IPS-18a (cell line): ENCODE data around the gene CDC25B.

Source experiments
- H3K27ac ChIP-seq: one replicate; pipeline ENCODE4 v1.5.1; 2013; ENCODE audit warnings: low read length
- H3K27me3 ChIP-seq: one replicate; pipeline ENCODE4 v1.6.1; 2013; ENCODE audit warnings: mild to moderate bottlenecking, low read length; ENCODE audit not compliant: control insufficient read depth, insufficient read depth
- H3K36me3 ChIP-seq: one replicate; pipeline ENCODE4 v1.6.1; 2013; ENCODE audit warnings: low read depth, low read length; ENCODE audit not compliant: control insufficient read depth
- H3K4me1 ChIP-seq: one replicate; pipeline ENCODE4 v1.6.1; 2013; ENCODE audit warnings: low read depth, low read length; ENCODE audit not compliant: control insufficient read depth
- H3K4me3 ChIP-seq: one replicate; pipeline ENCODE4 v1.5.1; 2013; ENCODE audit warnings: low read length
- H3K9ac ChIP-seq: one replicate; pipeline ENCODE4 v1.6.1; 2013; ENCODE audit warnings: mild to moderate bottlenecking, low read length, moderate library complexity
- H3K9me3 ChIP-seq: one replicate; pipeline ENCODE4 v1.6.1; 2013; ENCODE audit warnings: low read depth, low read length; ENCODE audit not compliant: control insufficient read depth

CDC25B gene

DNA sequence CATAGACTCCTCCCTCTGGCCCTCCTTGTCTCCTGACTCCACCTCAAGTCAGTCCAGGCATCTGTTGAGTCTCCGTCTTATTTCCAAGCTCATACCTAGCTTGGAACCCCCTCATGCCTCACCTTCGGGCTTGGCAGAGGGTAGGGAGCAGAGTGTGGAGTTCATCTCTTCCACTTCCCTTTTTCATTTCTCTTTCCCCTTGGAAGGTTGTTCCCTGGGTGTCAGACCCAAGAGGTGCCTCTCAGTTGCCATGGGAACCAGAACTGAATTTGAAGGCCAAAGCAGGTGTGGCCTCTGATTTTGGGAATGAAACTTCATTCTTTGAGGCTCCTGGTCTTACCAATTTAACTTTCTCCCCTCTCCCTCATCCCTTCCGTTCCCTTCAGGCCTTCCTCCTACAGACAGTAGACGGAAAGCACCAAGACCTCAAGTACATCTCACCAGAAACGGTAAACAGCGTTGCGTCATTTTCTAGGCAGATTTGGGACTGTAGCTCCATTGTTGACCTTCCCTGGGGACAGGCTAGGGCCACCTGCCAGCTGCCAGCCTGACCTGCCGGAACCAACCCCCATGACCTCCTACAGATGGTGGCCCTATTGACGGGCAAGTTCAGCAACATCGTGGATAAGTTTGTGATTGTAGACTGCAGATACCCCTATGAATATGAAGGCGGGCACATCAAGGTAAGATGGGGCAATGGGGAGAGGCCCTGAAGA lies 6.6 kb downstream of the CDC25B start:
- Histone ChIP-seq H3K36me3 (peaks cover 29% of the 10 kb centered on the region), H3K27ac (no peak overlapping the region), H3K27me3 (no peaks in the 10 kb centered on the region), H3K4me1 (peaks cover 32% of the 10 kb centered on the region), H3K9me3 (no peaks in the 10 kb centered on the region), H3K9ac (no peak overlapping the region), H3K4me3 (no peak overlapping the region)

DNA sequence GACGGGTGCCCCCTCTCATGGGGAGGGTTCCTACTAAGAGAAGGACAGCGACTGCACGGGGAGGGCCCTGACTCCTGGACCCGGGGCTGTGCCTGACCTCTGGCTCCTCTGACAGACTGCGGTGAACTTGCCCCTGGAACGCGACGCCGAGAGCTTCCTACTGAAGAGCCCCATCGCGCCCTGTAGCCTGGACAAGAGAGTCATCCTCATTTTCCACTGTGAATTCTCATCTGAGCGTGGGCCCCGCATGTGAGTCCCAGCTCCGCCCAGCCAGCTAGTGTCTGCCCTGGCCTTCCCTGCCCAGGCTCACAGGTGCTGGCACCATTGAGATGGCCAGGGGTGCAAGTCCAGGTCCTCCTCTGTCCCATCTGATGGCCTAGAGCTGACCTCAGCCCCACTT lies 7.2 kb downstream of the CDC25B start:
- Histone ChIP-seq H3K4me3 (no peak overlapping the region), H3K27me3 (no peaks in the 10 kb centered on the region), H3K9ac (no peak overlapping the region), H3K4me1 (peaks cover 32% of the 10 kb centered on the region), H3K9me3 (no peaks in the 10 kb centered on the region), H3K27ac (no peak overlapping the region), H3K36me3 (peaks cover 29% of the 10 kb centered on the region)

DNA sequence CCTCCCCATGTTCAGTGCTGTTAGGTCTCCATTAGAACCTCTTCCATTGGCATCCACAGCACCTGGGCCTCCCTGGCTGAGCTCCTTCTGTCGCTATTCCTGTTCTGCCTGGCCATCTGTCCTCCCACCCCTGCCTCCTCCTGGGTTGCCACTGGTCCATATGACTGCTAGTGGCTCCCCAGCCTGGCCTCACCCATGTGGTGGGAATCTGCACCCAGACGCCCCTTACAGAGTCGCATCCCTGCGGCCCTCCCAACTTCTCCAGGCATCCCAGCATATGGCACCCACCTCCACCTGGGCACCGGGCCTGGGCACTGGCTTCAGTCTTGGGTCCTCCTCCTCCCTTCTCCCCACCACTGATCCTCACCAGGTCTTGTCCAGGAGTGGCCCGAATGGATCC lies 7.7 kb downstream of the CDC25B start:
- H3K4me1 ChIP-seq: peaks cover 30% of the 10 kb centered on the region

DNA sequence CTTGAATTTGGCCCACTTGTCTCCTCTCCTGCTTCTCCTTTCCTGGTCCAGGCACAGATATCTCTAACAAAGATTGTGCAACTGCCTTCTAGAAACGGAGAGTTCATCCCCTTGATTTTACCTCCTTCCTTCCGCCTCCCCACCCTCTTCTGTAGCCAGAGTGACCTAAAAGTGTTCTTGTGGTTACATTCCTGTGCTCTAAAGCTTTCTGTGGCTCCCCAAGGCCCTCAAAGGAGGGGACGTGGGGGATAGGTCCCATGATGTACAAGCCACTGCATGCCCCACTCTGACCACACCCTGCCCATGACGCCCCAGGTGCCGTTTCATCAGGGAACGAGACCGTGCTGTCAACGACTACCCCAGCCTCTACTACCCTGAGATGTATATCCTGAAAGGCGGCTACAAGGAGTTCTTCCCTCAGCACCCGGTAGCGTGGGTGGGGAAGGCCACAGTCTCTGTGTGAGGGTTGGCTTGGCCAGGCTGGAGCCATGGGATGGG lies 8.2 kb downstream of the CDC25B start:
- no peaks in the 10 kb centered on the region for H3K9me3 ChIP-seq
- H3K4me3 ChIP-seq: no peak overlapping the region
- no peaks in the 10 kb centered on the region for H3K27me3 ChIP-seq
- peaks cover 29% of the 10 kb centered on the region for H3K36me3 ChIP-seq
- H3K4me1 ChIP-seq: peaks cover 25% of the 10 kb centered on the region
- no peak overlapping the region for H3K9ac ChIP-seq
- H3K27ac ChIP-seq: no peak overlapping the region

More for the DNA sequence above, 7.7 kb downstream of the CDC25B start:
- no peak overlapping the region for H3K4me3 ChIP-seq
- H3K36me3 ChIP-seq: peaks cover 29% of the 10 kb centered on the region
- no peak overlapping the region for H3K9ac ChIP-seq
- H3K27ac ChIP-seq: no peak overlapping the region
- no peaks in the 10 kb centered on the region for H3K9me3 ChIP-seq
- no peaks in the 10 kb centered on the region for H3K27me3 ChIP-seq

DNA sequence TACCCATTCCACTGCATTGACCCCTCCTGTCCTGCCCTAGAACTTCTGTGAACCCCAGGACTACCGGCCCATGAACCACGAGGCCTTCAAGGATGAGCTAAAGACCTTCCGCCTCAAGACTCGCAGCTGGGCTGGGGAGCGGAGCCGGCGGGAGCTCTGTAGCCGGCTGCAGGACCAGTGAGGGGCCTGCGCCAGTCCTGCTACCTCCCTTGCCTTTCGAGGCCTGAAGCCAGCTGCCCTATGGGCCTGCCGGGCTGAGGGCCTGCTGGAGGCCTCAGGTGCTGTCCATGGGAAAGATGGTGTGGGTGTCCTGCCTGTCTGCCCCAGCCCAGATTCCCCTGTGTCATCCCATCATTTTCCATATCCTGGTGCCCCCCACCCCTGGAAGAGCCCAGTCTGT lies 8.7 kb downstream of the CDC25B start:
- Histone ChIP-seq H3K4me1 (peaks cover 20% of the 10 kb centered on the region), H3K27me3 (no peaks in the 10 kb centered on the region), H3K9me3 (no peaks in the 10 kb centered on the region), H3K4me3 (no peak overlapping the region), H3K36me3 (peaks cover 29% of the 10 kb centered on the region), H3K9ac (no peak overlapping the region), H3K27ac (no peak overlapping the region)

DNA sequence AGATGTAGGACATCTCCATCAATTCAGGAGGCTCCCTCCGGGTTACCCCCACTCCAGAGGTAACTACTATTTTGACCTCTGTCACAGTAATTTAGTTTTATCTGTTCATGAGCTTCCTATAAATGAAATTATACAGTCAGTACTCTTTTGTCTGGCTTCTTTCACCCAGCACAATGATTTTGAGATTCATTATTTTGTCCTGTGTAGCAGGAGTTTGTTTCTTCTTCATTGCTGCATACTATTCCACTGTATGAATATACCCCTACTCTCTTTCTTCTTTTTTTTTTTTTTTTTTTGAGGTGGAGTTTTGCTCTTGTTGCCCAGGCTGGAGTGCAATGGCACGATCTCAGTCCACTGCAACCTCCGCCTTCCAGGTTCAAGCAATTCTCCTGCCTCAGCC lies 12.4 kb downstream of the CDC25B start:
- no peak overlapping the region for H3K4me3 ChIP-seq
- H3K36me3 ChIP-seq: peaks cover 8% of the 10 kb centered on the region
- H3K27ac ChIP-seq: no peak overlapping the region
- H3K27me3 ChIP-seq: no peaks in the 10 kb centered on the region
- no peaks in the 10 kb centered on the region for H3K9me3 ChIP-seq
- H3K4me1 ChIP-seq: peaks cover 14% of the 10 kb centered on the region
- H3K9ac ChIP-seq: no peak overlapping the region

DNA sequence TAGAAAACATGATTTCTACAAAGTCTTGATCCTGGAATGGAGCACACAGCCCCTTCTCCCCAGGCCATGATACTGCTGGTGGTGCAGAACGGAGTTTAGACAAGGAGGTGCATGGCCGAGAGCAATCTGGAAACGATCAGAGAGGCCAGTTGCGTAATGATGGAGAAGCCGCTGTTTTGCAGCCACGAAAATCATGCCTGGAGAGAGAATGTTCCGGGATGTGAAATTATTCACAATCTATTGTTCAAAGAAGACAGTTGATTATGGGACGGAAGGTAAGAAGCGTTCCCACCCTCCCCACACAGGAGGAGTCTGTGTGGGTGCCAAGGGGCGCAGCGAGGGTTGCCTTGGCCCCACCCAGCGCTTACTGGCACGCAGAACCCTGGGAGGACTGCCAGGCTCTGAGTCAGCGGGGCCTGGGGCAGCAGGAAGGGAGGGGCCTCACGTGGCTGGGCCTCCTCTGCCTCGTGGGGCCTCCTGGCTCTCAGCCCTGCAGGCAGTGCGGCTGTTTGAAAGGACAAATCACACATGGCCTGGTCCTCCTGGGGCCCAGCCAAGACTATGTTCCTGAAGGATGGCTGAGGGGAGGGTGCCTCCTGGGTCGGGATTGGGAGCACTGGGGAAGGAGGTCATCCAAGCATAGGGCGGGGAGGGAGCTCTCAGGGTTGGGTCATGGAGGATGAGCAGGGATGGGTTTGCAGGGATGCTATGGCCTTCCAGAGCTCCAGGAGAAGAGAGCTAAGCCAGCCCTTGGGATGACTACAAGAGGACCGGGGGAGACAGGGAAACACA lies 15.6 kb downstream of the CDC25B start:
- no peak overlapping the region for H3K4me3 ChIP-seq
- H3K9ac ChIP-seq: no peak overlapping the region
- peaks cover 20% of the 10 kb centered on the region for H3K4me1 ChIP-seq

DNA sequence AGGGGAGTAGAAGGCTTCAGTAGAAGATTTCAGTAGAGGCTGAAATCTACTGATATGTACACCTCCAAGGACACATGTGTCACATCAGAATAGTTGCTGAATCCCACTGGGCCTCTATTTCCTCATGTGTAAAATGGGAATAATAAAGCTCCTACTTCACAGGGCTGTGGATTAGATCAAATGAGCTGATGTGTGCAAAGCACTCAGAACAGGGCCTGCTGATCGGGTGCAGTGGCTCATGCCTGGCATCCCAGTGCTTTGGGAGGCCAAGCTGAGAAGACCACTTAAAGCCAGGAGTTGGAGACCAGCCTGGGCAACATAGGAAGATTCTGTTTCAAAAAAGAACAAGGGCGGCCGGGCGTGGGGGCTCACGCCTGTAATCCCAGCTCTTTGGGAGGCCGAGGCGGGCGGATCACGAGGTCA lies 16.2 kb downstream of the CDC25B start:
- Histone ChIP-seq H3K27me3 (no peaks in the 10 kb centered on the region), H3K4me1 (peaks cover 15% of the 10 kb centered on the region), H3K27ac (no peak overlapping the region), H3K9ac (no peak overlapping the region), H3K4me3 (no peak overlapping the region), H3K36me3 (no peaks in the 10 kb centered on the region), H3K9me3 (no peaks in the 10 kb centered on the region)

More for the DNA sequence above, 15.6 kb downstream of the CDC25B start:
- Histone ChIP-seq H3K27ac (no peak overlapping the region), H3K27me3 (no peaks in the 10 kb centered on the region), H3K36me3 (no peaks in the 10 kb centered on the region), H3K9me3 (no peaks in the 10 kb centered on the region)

DNA sequence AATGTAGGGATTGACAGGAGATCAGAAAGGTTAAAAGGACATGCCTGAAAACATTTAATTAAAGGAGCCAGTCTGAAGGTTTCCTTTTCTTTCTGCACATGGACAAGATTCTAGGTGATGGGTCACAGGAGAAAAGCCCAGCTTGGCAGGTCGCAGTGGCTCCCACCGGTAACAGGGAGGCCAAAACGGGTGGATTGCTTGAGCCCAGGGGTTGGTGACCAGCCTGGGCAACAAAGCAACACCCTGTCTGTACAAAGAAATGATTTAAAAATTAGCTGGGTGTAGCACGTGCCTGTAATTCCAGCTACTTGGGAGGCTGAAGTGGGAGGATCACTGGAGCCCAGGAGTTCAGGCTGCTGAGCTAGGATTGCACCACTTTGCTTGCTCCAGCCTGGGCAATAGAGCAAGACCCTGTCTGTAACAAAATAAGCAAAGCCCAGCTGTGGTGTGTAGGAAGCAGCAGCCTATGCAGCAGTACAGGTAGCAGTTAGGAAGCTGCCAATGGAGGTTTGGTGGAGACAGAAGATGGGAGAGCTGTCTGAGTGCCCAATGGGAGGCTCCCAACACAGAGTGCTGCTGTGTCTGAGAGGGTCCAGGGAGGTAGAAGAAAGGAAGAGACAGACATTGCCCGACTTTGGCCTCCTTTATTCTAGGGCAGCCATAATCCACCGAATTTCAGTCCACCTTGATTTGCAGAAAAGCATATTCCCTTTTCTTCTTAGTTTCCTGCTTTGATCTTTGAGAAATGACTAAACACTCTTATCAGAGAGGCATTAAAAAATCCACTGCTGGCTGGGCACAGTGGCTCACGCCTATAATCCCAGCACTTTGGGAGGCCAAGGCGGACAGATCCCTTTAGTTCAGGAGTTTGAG lies 17.1 kb downstream of the CDC25B start:
- no peak overlapping the region for H3K9ac ChIP-seq
- H3K9me3 ChIP-seq: no peaks in the 10 kb centered on the region
- no peaks in the 10 kb centered on the region for H3K27me3 ChIP-seq
- peaks cover 6% of the 10 kb centered on the region for H3K4me1 ChIP-seq
- H3K27ac ChIP-seq: no peak overlapping the region
- no peak overlapping the region for H3K4me3 ChIP-seq
- H3K36me3 ChIP-seq: no peaks in the 10 kb centered on the region

DNA sequence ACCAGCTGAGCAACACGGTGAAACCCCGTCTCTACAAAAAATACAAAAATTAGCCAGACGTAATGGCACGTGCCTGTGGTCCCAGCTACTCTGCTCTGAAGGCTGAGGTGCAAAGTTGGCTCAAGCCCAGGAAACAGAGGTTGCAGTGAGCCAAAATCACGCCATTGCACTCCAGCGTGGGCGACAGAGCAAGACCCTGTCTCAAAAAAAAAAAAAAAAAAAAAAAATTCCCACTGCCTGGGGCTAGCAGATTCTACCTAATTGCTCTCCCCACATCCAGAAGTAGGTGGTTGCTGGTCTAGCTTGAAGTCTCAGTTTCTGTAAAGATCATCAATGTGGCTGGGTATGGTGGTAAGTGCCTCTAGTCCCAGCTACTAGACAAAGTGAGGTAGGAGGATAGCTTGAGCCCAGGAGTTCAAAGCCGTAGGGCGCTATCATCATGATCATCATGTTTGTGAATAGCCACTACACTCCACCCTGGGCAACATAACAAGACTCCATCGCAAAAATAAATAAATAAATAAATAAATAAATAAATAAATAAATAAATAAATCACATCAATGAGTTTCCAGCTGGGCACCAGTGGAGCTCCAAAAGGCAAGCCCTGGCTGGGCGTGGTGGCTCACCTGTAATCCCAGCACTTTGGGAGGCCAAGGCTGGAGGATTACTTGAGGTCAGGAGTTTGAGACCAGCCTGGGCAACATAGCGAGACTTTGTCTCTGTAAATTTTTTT lies 17.9 kb downstream of the CDC25B start:
- H3K27ac ChIP-seq: no peak overlapping the region
- no peaks in the 10 kb centered on the region for H3K36me3 ChIP-seq
- peaks cover 6% of the 10 kb centered on the region for H3K4me1 ChIP-seq

More for the DNA sequence above, 17.9 kb downstream of the CDC25B start:
- Histone ChIP-seq H3K9me3 (no peaks in the 10 kb centered on the region), H3K27me3 (no peaks in the 10 kb centered on the region), H3K9ac (no peak overlapping the region), H3K4me3 (no peak overlapping the region)
